K562 (cell line): ENCODE data around the gene MKRN2OS. TPM values are rescaled to one million over a fixed set of nuclear protein-coding genes. Genes with fewer than 3 reads are reported as not detected.

Source experiments
- CBX1 ChIP-seq: sonication (generic); IDR thresholded peaks from 2 replicates; pipeline ENCODE4 v1.6.1; 2016; ENCODE audit warnings: antibody characterized with exemption, low read depth, mild to moderate bottlenecking
- CEBPB ChIP-seq: fragments of 450-650 bp; IDR thresholded peaks from 2 replicates; pipeline ENCODE4 v1.6.1; 2016; ENCODE audit warnings: missing genetic modification characterization, missing compliant biosample characterization
- CREM ChIP-seq: IDR thresholded peaks from 2 replicates; pipeline ENCODE4 v1.6.1; 2014; ENCODE audit warnings: antibody characterized with exemption, low read depth
- ERF ChIP-seq: fragments of 450-650 bp; formaldehyde crosslinking; IDR thresholded peaks from 2 replicates; pipeline ENCODE4 v1.4.0; 2020; ENCODE audit warnings: mild to moderate bottlenecking, mixed read lengths
- ETV1 ChIP-seq: fragments of 450-650 bp; conservative IDR thresholded peaks from 2 replicates; pipeline ENCODE4 v1.6.1; 2016; ENCODE audit warnings: missing genetic modification characterization, control low read depth, low read depth, missing compliant biosample characterization
- HNRNPH1 ChIP-seq: fragments of 200-400 bp; formaldehyde crosslinking; optimal IDR thresholded peaks from 2 replicates; pipeline ENCODE3; 2017; ENCODE audit warnings: low read depth, mild to moderate bottlenecking, low read length, moderate library complexity
- HOXB6 ChIP-seq: fragments of 250-450 bp; sonication (Bioruptor Pico); IDR thresholded peaks from 2 replicates; pipeline ENCODE4 v1.5.1; 2022; ENCODE audit warnings: mild to moderate bottlenecking, borderline replicate concordance
- ILF3 ChIP-seq: fragments of 450-650 bp; IDR thresholded peaks from 2 replicates; pipeline ENCODE4 v1.6.1; 2018; ENCODE audit warnings: antibody characterized with exemption, mild to moderate bottlenecking, moderate library complexity, borderline replicate concordance
- MEIS2 ChIP-seq: fragments of 450-650 bp; IDR thresholded peaks from 2 replicates; pipeline ENCODE4 v1.6.1; 2014; ENCODE audit warnings: mild to moderate bottlenecking; ENCODE audit not compliant: partially characterized antibody
- NKRF ChIP-seq: fragments of 450-650 bp; IDR thresholded peaks from 2 replicates; pipeline ENCODE4 v1.6.1; 2016; ENCODE audit warnings: borderline replicate concordance
- POLR2H ChIP-seq: IDR thresholded peaks from 2 replicates; pipeline ENCODE4 v1.6.1; 2016; ENCODE audit warnings: missing genetic modification characterization, low read depth, mild to moderate bottlenecking, control low read depth, missing compliant biosample characterization, moderate library complexity
- PTTG1 ChIP-seq: fragments of 450-650 bp; IDR thresholded peaks from 2 replicates; pipeline ENCODE4 v1.6.1; 2016; ENCODE audit warnings: low read depth, mild to moderate bottlenecking, missing genetic modification characterization, missing compliant biosample characterization
- RBFOX2 ChIP-seq: fragments of 200-400 bp; formaldehyde crosslinking; IDR thresholded peaks from 2 replicates; pipeline ENCODE4 v1.6.1; 2017; ENCODE audit warnings: low read depth, mild to moderate bottlenecking, low read length, moderate library complexity
- RFX1 ChIP-seq: fragments of 450-650 bp; IDR thresholded peaks from 2 replicates; pipeline ENCODE4 v1.6.1; 2016; ENCODE audit warnings: mild to moderate bottlenecking, moderate library complexity
- SMAD4 ChIP-seq: fragments of 250-450 bp; sonication (Bioruptor Pico); conservative IDR thresholded peaks from 2 replicates; pipeline ENCODE4 v1.8.0; 2021; ENCODE audit warnings: inconsistent platforms, mild to moderate bottlenecking, moderate library complexity
- SMARCC2 ChIP-seq: fragments of 450-650 bp; IDR thresholded peaks from 2 replicates; pipeline ENCODE4 v1.6.1; 2017; ENCODE audit warnings: antibody characterized with exemption, moderate library complexity, mild to moderate bottlenecking, low read depth
- STAT5A ChIP-seq: IDR thresholded peaks from 2 replicates; pipeline ENCODE4 v1.6.1; 2012; ENCODE audit warnings: low read length, inconsistent platforms, borderline replicate concordance
- TAF7 ChIP-seq: fragments of 450-650 bp; IDR thresholded peaks from 2 replicates; pipeline ENCODE4 v1.6.1; 2016; ENCODE audit warnings: missing genetic modification characterization, missing compliant biosample characterization
- ZNF133 ChIP-seq: fragments of 250-450 bp; sonication (Bioruptor Pico); IDR thresholded peaks from 2 replicates; pipeline ENCODE4 v1.4.0; 2020; ENCODE audit warnings: mild to moderate bottlenecking
- ZNF57 ChIP-seq: fragments of 450-650 bp; formaldehyde crosslinking; IDR thresholded peaks from 2 replicates; pipeline ENCODE4 v1.4.0; 2020; ENCODE audit warnings: mild to moderate bottlenecking, moderate library complexity
- polyA plus RNA-seq, 8 experiments: library from polyadenylated mRNA; depleted of rRNA in 4 of 8; stranded (reverse) in 5 of 8; unstranded in 3 of 8; fragments of >200 nt; fragmentation: Nextera tagmentation in 2 of 8; fragmentation: Illumina TruSeq in 1 of 8; extraction: Ambion mirVana in 2 of 8; extraction: Trizol in 1 of 8; gene quantifications; 2 replicates each; pipeline versions ENCODE4 v1.2.1 to v1.2.3, GENCODE V29; 2011 to 2014; ENCODE audit warnings: inconsistent platforms in 1 of 8, missing spikeins in 1 of 8
- total RNA-seq, 7 experiments: library from RNA; depleted of rRNA in 6 of 7; stranded (reverse); fragments of >200 nt in 6 of 7; fragmentation: Illumina TruSeq in 2 of 7; extraction: Trizol in 2 of 7; gene quantifications; 2 replicates each; pipeline versions ENCODE4 v1.2.1 to v1.2.3, GENCODE V29; 2011 to 2021; ENCODE audit warnings: low replicate concordance in 1 of 7
- TF ChIP-seq, protein P1 (sequence below): fragments of 450-650 bp; IDR thresholded peaks from 2 replicates; pipeline ENCODE4 v1.6.1; 2016; ENCODE audit warnings: low read depth

Gene MKRN2OS
- total and polyA plus RNA-seq, 9 of the 15 experiments (the other 6 are each of a cell fraction or from before 2014, with no cell fraction given): 0.11 to 0.27 (median 0.17) TPM; not detected in 6

- no peak for TF ChIP-seq CBX1
- TF ChIP-seq NKRF: no peak
- TF ChIP-seq ZNF133 (CRISPR knock-in tag): no peak
- no peak for TF ChIP-seq CREM
- TF ChIP-seq RFX1: no peak
- no peak for TF ChIP-seq HNRNPH1
- TF ChIP-seq PTTG1 (tag): no peak
- TF ChIP-seq ZNF57 (CRISPR knock-in tag): no peak
- no peak for TF ChIP-seq ILF3
- no peak for TF ChIP-seq SMARCC2
- peak; percentile 72 for TF ChIP-seq RBFOX2
- no peak for TF ChIP-seq SMAD4 (CRISPR knock-in tag)
- TF ChIP-seq STAT5A: no peak
- TF ChIP-seq ETV1 (tag): no peak
- TF ChIP-seq HOXB6: no peak
- no peak for TF ChIP-seq MEIS2
- TF ChIP-seq ERF (CRISPR knock-in tag): no peak
- TF ChIP-seq TAF7 (tag): 0 out of 2 replicates have a peak, but pooled peaks have one; percentile 31
- TF ChIP-seq POLR2H (tag): no peak; the same call in 1 of the 2 replicates
- no peak for TF ChIP-seq CEBPB
- TF ChIP-seq, protein P1, sequence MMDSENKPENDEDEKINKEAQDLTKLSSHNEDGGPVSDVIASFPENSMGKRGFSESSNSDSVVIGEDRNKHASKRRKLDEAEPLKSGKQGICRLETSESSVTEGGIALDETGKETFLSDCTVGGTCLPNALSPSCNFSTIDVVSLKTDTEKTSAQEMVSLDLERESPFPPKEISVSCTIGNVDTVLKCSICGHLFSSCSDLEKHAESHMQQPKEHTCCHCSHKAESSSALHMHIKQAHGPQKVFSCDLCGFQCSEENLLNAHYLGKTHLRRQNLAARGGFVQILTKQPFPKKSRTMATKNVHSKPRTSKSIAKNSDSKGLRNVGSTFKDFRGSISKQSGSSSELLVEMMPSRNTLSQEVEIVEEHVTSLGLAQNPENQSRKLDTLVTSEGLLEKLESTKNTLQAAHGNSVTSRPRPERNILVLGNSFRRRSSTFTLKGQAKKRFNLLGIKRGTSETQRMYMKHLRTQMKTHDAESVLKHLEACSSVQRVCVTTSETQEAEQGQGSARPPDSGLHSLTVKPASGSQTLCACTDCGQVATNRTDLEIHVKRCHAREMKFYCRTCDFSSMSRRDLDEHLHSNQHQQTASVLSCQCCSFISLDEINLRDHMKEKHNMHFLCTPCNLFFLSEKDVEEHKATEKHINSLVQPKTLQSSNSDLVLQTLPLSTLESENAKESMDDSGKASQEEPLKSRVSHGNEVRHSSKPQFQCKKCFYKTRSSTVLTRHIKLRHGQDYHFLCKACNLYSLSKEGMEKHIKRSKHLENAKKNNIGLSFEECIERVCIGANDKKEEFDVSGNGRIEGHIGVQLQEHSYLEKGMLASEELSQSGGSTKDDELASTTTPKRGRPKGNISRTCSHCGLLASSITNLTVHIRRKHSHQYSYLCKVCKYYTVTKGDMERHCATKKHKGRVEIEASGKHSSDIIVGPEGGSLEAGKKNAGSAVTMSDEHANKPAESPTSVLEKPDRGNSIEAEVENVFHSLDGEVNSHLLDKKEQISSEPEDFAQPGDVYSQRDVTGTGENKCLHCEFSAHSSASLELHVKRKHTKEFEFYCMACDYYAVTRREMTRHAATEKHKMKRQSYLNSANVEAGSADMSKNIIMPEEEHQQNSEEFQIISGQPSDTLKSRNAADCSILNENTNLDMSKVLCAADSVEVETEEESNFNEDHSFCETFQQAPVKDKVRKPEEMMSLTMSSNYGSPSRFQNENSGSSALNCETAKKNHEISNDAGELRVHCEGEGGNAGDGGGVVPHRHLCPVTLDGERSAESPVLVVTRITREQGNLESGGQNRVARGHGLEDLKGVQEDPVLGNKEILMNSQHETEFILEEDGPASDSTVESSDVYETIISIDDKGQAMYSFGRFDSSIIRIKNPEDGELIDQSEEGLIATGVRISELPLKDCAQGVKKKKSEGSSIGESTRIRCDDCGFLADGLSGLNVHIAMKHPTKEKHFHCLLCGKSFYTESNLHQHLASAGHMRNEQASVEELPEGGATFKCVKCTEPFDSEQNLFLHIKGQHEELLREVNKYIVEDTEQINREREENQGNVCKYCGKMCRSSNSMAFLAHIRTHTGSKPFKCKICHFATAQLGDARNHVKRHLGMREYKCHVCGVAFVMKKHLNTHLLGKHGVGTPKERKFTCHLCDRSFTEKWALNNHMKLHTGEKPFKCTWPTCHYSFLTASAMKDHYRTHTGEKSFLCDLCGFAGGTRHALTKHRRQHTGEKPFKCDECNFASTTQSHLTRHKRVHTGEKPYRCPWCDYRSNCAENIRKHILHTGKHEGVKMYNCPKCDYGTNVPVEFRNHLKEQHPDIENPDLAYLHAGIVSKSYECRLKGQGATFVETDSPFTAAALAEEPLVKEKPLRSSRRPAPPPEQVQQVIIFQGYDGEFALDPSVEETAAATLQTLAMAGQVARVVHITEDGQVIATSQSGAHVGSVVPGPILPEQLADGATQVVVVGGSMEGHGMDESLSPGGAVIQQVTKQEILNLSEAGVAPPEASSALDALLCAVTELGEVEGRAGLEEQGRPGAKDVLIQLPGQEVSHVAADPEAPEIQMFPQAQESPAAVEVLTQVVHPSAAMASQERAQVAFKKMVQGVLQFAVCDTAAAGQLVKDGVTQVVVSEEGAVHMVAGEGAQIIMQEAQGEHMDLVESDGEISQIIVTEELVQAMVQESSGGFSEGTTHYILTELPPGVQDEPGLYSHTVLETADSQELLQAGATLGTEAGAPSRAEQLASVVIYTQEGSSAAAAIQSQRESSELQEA: no peak
These were observed 8.7 kb upstream of the MKRN2OS start (continued) for GRCh38 chr3:12553921-12554391.
